SK-N-SH (cell line): ENCODE results near the gene MAPK6. TPM values are rescaled to one million over a fixed set of nuclear protein-coding genes. Genes with fewer than 3 reads are reported as not detected.

Experiments used
- CTCF ChIA-PET: fragments of 300-600, 350-600 bp; formaldehyde crosslinking; extraction: SDS; loops from one replicate; lab custom pipeline; 2021; lab: Yijun Ruan, JAX
- POLR2A ChIA-PET: fragments of 350-600 bp; sonication (Branson Sonifier 250); formaldehyde crosslinking; extraction: SDS; loops from one replicate; lab custom pipeline; 2020; ENCODE audit warnings: antibody characterized with exemption, inconsistent platforms; lab: Yijun Ruan, JAX
- DNase-seq: peaks from one replicate; pipeline ENCODE4 v3.0.0; 2012
- H2AFZ ChIP-seq: fragments of 200-600 bp; sonication (generic); 2 replicates; pipeline ENCODE4 v1.8.1; 2016; ENCODE audit warnings: antibody characterized with exemption, mild to moderate bottlenecking, low read depth
- H3F3A ChIP-seq: fragments of 200-600 bp; sonication (generic); replicated peaks from 2 replicates; pipeline ENCODE3; 2016; ENCODE audit warnings: antibody characterized with exemption, mild to moderate bottlenecking; ENCODE audit not compliant: insufficient read depth
- H3K27ac ChIP-seq, 2 experiments: fragments of 200-500 bp in 1 of 2; fragments of 200-600 bp in 1 of 2; sonication (Bioruptor generic) in 1 of 2; sonication (generic), shearing (Covaris generic) in 1 of 2; 2 replicates each; pipeline versions ENCODE4 v1.5.1 to v1.6.1; 2014 to 2016; ENCODE audit warnings: low read depth in 2 of 2, inconsistent platforms in 1 of 2, low read length in 1 of 2, mild to moderate bottlenecking in 1 of 2, mixed read lengths in 1 of 2
- H3K27me3 ChIP-seq: fragments of 200-600 bp; sonication (generic), shearing (Covaris generic); 2 replicates; pipeline ENCODE4 v1.6.1; 2016; ENCODE audit warnings: mixed run types; ENCODE audit not compliant: insufficient read depth
- H3K36me3 ChIP-seq, 2 experiments: fragments of 200-500 bp in 1 of 2; fragments of 200-600 bp in 1 of 2; sonication (Bioruptor generic) in 1 of 2; sonication (generic) in 1 of 2; replicated peaks in 1 of 2; 2 replicates each; pipeline versions ENCODE3 to v1.5.1; 2014 to 2016; ENCODE audit warnings: low read length in 1 of 2, mild to moderate bottlenecking in 1 of 2; ENCODE audit not compliant: insufficient read depth in 2 of 2, control insufficient read depth in 1 of 2
- H3K4me1 ChIP-seq, 2 experiments: fragments of 200-500 bp in 1 of 2; fragments of 200-600 bp in 1 of 2; sonication (Bioruptor generic) in 1 of 2; sonication (generic), shearing (Covaris generic) in 1 of 2; 2 replicates each; pipeline versions ENCODE4 v1.5.1 to v1.6.1; 2014 to 2016; ENCODE audit warnings: low read depth in 1 of 2, low read length in 1 of 2, mixed run types in 1 of 2; ENCODE audit not compliant: insufficient read depth in 2 of 2, control insufficient read depth in 1 of 2
- H3K4me2 ChIP-seq: fragments of 200-600 bp; sonication (generic), shearing (Covaris generic); 2 replicates; pipeline ENCODE4 v1.6.1; 2017; ENCODE audit warnings: mixed run types
- H3K4me3 ChIP-seq, 2 experiments: fragments of 200-500 bp in 1 of 2; fragments of 200-600 bp in 1 of 2; sonication (Bioruptor generic) in 1 of 2; sonication (generic), shearing (Covaris generic) in 1 of 2; 2 replicates each; pipeline versions ENCODE4 v1.5.1 to v1.8.1; 2014 to 2016; ENCODE audit warnings: low read depth in 2 of 2, inconsistent platforms in 1 of 2, low read length in 1 of 2, mild to moderate bottlenecking in 1 of 2, mixed read lengths in 1 of 2, moderate library complexity in 1 of 2
- H3K79me2 ChIP-seq: fragments of 200-600 bp; sonication (generic); 2 replicates; pipeline ENCODE4 v1.8.1; 2017; ENCODE audit warnings: mild to moderate bottlenecking; ENCODE audit not compliant: insufficient read depth
- H3K9ac ChIP-seq: fragments of 200-600 bp; sonication (generic); 2 replicates; pipeline ENCODE4 v1.6.1; 2017; ENCODE audit warnings: mixed run types
- H3K9me2 ChIP-seq: fragments of 200-600 bp; sonication (generic); 2 replicates; pipeline ENCODE4 v1.6.1; 2017; ENCODE audit warnings: mixed run types
- H3K9me3 ChIP-seq: fragments of 200-600 bp; sonication (generic); 2 replicates; pipeline ENCODE4 v1.6.1; 2017; ENCODE audit warnings: mixed run types, mild to moderate bottlenecking, moderate library complexity
- H4K20me1 ChIP-seq: fragments of 200-600 bp; sonication (generic); 2 replicates; pipeline ENCODE4 v1.6.1; 2017; ENCODE audit warnings: mild to moderate bottlenecking, mixed run types; ENCODE audit not compliant: insufficient read depth
- CHD2 ChIP-seq: fragments of 150-350 bp; IDR thresholded peaks from 2 replicates; pipeline ENCODE4 v1.6.1; 2018; ENCODE audit warnings: low read length; ENCODE audit not compliant: partially characterized antibody
- CTCF ChIP-seq: fragments of 200-600 bp; sonication (generic); IDR thresholded peaks from 2 replicates; pipeline ENCODE4 v1.6.1; 2017; ENCODE audit warnings: antibody characterized with exemption, mild to moderate bottlenecking, moderate library complexity
- ELF1 ChIP-seq: IDR thresholded peaks from 2 replicates; pipeline ENCODE4 v1.4.0; 2012
- EP300 ChIP-seq, 2 experiments: IDR thresholded peaks; 2 replicates each; pipeline versions ENCODE4 v1.4.0 to v1.6.1; 2012; ENCODE audit warnings: borderline replicate concordance in 1 of 2, low read depth in 1 of 2, low read length in 1 of 2
- FOSL2 ChIP-seq: IDR thresholded peaks from 2 replicates; pipeline ENCODE4 v1.4.0; 2012; ENCODE audit warnings: low read depth, mild to moderate bottlenecking, moderate library complexity, borderline replicate concordance
- FOXJ3 ChIP-seq: sonication (generic); formaldehyde crosslinking; IDR thresholded peaks from 2 replicates; pipeline ENCODE4 v1.5.1; 2020; ENCODE audit warnings: mild to moderate bottlenecking, missing genetic modification reagents
- FOXM1 ChIP-seq: IDR thresholded peaks from 2 replicates; pipeline ENCODE4 v1.4.0; 2012; ENCODE audit warnings: low read depth, mild to moderate bottlenecking
- IRF3 ChIP-seq: fragments of 150-350 bp; IDR thresholded peaks from 2 replicates; pipeline ENCODE4 v1.6.1; 2016; ENCODE audit warnings: mild to moderate bottlenecking, low read depth, low read length
- MEF2A ChIP-seq: IDR thresholded peaks from 2 replicates; pipeline ENCODE4 v1.4.0; 2012; ENCODE audit warnings: low read depth, borderline replicate concordance
- NFIC ChIP-seq: IDR thresholded peaks from 2 replicates; pipeline ENCODE4 v1.4.0; 2012; ENCODE audit warnings: borderline replicate concordance
- POLR2AphosphoS5 ChIP-seq: IDR thresholded peaks from 2 replicates; pipeline ENCODE4 v1.6.1; 2012; ENCODE audit warnings: low read depth, low read length
- RCOR1 ChIP-seq: fragments of 150-350 bp; IDR thresholded peaks from 2 replicates; pipeline ENCODE4 v1.6.1; 2017; ENCODE audit warnings: antibody characterized with exemption, low read length
- RFX5 ChIP-seq: IDR thresholded peaks from 2 replicates; pipeline ENCODE4 v1.6.1; 2012; ENCODE audit warnings: mild to moderate bottlenecking, improper control_type of control experiment, low read length
- RXRA ChIP-seq: IDR thresholded peaks from 2 replicates; pipeline ENCODE4 v1.4.0; 2012; ENCODE audit warnings: low read depth, mild to moderate bottlenecking, borderline replicate concordance
- SIN3A ChIP-seq: IDR thresholded peaks from 2 replicates; pipeline ENCODE4 v1.6.1; 2012; ENCODE audit warnings: low read depth, mild to moderate bottlenecking, low read length, moderate library complexity, borderline replicate concordance
- SMC3 ChIP-seq: IDR thresholded peaks from 2 replicates; pipeline ENCODE4 v1.6.1; 2012; ENCODE audit warnings: low read depth, low read length, improper control_type of control experiment
- TCF12 ChIP-seq: IDR thresholded peaks from 2 replicates; pipeline ENCODE4 v1.4.0; 2012
- TEAD4 ChIP-seq: IDR thresholded peaks from 2 replicates; pipeline ENCODE4 v1.4.0; 2012; ENCODE audit warnings: mild to moderate bottlenecking, borderline replicate concordance; ENCODE audit not compliant: insufficient read depth
- YY1 ChIP-seq: IDR thresholded peaks from 2 replicates; pipeline ENCODE4 v1.4.0; 2012; ENCODE audit warnings: low read depth, mild to moderate bottlenecking
- WGBS: methylation state at CpG from one replicate; pipeline ENCODE4 v1.1.6; 2017; ENCODE audit warnings: low lambda C conversion rate; 5-methylcytosine and 5-hydroxymethylcytosine counted together
- polyA plus RNA-seq, 3 experiments: library from polyadenylated mRNA; depleted of rRNA; stranded (reverse); fragments of >200 nt; gene quantifications; 2 replicates each; pipeline ENCODE4 v1.2.3, GENCODE V29; 2012
- TF ChIP-seq, protein P1 (sequence below): IDR thresholded peaks from 2 replicates; pipeline ENCODE4; 2012
- TF ChIP-seq, protein P2 (sequence below): IDR thresholded peaks from 2 replicates; pipeline ENCODE4 v1.4.0; 2012; ENCODE audit warnings: low read depth, borderline replicate concordance
- TF ChIP-seq, protein P3 (sequence below): IDR thresholded peaks from 2 replicates; pipeline ENCODE4 v1.4.0; 2012; ENCODE audit warnings: low read depth
- TF ChIP-seq, protein P4 (sequence below): fragments of 150-350 bp; IDR thresholded peaks from 2 replicates; pipeline ENCODE4 v1.6.1; 2017; ENCODE audit warnings: antibody characterized with exemption, low read length, low read depth, borderline replicate concordance
- TF ChIP-seq, protein P5 (sequence below): IDR thresholded peaks from 2 replicates; pipeline ENCODE4 v1.4.0; 2012; ENCODE audit warnings: low read depth, borderline replicate concordance

MAPK6 gene
- polyA plus RNA-seq (2012; rRNA removed), result 16.9 and 23.0 TPM in 2 replicates
- 29.8 and 32.6 TPM in 2 replicates for polyA plus RNA-seq (2012; cell fraction: cytosol; rRNA removed)
- polyA plus RNA-seq (2012; cell fraction: nucleus; rRNA removed), result 7.9 and 16.8 TPM in 2 replicates

GRCh38 chr15:52018693-52019393 lies at the start of gene MAPK6:
Gene MAPK6, plus strand, starts transcription at chr15:52019219. Its CDS starts 27,242 bp downstream, at chr15:52046461.
- Histone ChIP-seq H3K27ac (peak within 1 kb of the TSS; percentile 90 to 97), H4K20me1 (peaks cover 22% of the 10 kb centered on the region), H3K4me3 (peak within 1 kb of the TSS; percentile 70 to 84), H3K9me3 (no peaks in the 10 kb centered on the region), H2AFZ (peak within 1 kb of the TSS; percentile 45; the same call in 1 of the 2 replicates), H3K9ac (peak within 1 kb of the TSS; percentile 93), H3K9me2 (no peaks in the 10 kb centered on the region), H3K4me2 (peak within 1 kb of the TSS; percentile 74), H3F3A (peaks cover 18% of the 10 kb centered on the region), H3K79me2 (peaks cover 42% of the 10 kb centered on the region), H3K36me3 (no peaks in the 10 kb centered on the region), H3K27me3 (no peaks in the 10 kb centered on the region), H3K4me1 (peaks cover 10 to 11% of the 10 kb centered on the region in 2 experiments; a peak in 3 of 4 replicates)
- ChIA-PET POLR2A (no interaction called here), CTCF (interaction anchor here (1.0 to 3.0 kb wide), 2 partner anchors 60 to 130 kb away, joined by 3 to 14 read pairs; no protein-coding TSS in a partner anchor)
- 26% methylated on average over 21 of the region's 59 CpGs for WGBS
- DNase-seq, result peak; percentile 100
- peak; percentile 32 for TF ChIP-seq CHD2
- TF ChIP-seq FOXJ3 (CRISPR knock-in tag), result peak; percentile 52; the same call in 1 of the 2 replicates
- TF ChIP-seq FOSL2, result no peak
- no peak for TF ChIP-seq ELF1
- no peak; the same call in 1 of the 2 replicates for TF ChIP-seq TCF12
- TF ChIP-seq IRF3, result no peak
- peak; percentile 89 for TF ChIP-seq YY1
- TF ChIP-seq RXRA, result no peak
- no peak; the same call in 1 of the 2 replicates for TF ChIP-seq RCOR1
- TF ChIP-seq POLR2AphosphoS5, result peak; percentile 75
- no peak for TF ChIP-seq SMC3
- TF ChIP-seq RFX5, result no peak
- TF ChIP-seq, protein P1, sequence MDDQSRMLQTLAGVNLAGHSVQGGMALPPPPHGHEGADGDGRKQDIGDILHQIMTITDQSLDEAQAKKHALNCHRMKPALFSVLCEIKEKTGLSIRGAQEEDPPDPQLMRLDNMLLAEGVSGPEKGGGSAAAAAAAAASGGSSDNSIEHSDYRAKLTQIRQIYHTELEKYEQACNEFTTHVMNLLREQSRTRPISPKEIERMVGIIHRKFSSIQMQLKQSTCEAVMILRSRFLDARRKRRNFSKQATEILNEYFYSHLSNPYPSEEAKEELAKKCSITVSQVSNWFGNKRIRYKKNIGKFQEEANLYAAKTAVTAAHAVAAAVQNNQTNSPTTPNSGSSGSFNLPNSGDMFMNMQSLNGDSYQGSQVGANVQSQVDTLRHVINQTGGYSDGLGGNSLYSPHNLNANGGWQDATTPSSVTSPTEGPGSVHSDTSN, result no peak
- TF ChIP-seq, protein P2, sequence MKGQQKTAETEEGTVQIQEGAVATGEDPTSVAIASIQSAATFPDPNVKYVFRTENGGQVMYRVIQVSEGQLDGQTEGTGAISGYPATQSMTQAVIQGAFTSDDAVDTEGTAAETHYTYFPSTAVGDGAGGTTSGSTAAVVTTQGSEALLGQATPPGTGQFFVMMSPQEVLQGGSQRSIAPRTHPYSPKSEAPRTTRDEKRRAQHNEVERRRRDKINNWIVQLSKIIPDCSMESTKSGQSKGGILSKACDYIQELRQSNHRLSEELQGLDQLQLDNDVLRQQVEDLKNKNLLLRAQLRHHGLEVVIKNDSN, result peak; percentile 44; the same call in 1 of the 2 replicates
- TF ChIP-seq, protein P3, sequence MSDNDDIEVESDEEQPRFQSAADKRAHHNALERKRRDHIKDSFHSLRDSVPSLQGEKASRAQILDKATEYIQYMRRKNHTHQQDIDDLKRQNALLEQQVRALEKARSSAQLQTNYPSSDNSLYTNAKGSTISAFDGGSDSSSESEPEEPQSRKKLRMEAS, result peak; percentile 84
- no peak for TF ChIP-seq CTCF
- no peak for TF ChIP-seq MEF2A
- peak; percentile 47; the same call in 1 of the 2 replicates for TF ChIP-seq TEAD4
- no peak for TF ChIP-seq NFIC
- no peak for TF ChIP-seq FOXM1
- TF ChIP-seq, protein P4, sequence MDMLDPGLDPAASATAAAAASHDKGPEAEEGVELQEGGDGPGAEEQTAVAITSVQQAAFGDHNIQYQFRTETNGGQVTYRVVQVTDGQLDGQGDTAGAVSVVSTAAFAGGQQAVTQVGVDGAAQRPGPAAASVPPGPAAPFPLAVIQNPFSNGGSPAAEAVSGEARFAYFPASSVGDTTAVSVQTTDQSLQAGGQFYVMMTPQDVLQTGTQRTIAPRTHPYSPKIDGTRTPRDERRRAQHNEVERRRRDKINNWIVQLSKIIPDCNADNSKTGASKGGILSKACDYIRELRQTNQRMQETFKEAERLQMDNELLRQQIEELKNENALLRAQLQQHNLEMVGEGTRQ, result no peak
- peak; percentile 78; the same call in 1 of the 2 replicates for TF ChIP-seq SIN3A
- no peak for TF ChIP-seq EP300 (IDR thresholded peaks at IDR 0.05; ENCODE audit: borderline replicate concordance in 1 of 2, low read depth in 1 of 2, low read length in 1 of 2)
- TF ChIP-seq, protein P5, sequence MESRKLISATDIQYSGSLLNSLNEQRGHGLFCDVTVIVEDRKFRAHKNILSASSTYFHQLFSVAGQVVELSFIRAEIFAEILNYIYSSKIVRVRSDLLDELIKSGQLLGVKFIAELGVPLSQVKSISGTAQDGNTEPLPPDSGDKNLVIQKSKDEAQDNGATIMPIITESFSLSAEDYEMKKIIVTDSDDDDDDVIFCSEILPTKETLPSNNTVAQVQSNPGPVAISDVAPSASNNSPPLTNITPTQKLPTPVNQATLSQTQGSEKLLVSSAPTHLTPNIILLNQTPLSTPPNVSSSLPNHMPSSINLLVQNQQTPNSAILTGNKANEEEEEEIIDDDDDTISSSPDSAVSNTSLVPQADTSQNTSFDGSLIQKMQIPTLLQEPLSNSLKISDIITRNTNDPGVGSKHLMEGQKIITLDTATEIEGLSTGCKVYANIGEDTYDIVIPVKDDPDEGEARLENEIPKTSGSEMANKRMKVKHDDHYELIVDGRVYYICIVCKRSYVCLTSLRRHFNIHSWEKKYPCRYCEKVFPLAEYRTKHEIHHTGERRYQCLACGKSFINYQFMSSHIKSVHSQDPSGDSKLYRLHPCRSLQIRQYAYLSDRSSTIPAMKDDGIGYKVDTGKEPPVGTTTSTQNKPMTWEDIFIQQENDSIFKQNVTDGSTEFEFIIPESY, result no peak
